HCT116 (cell line): Measurements from ENCODE around the gene FLNC. TPM values are rescaled to one million over a fixed set of nuclear protein-coding genes. Genes with fewer than 3 reads are reported as not detected.

Experiments used
- ATAC-seq: fragments of 200-7000 bp; cut with Tn5 transposase; 2 replicates; pipeline ENCODE4 v1.9.1; 2020; ENCODE audit warnings: mild to moderate bottlenecking, moderate library complexity
- BruUV-seq: library from RNA; stranded (reverse); fragments of 400-500 nt; replicated peaks from 2 replicates; lab custom pipeline; 2021; lab: Mats Ljungman, UMichigan
- CTCF ChIA-PET: fragments of 300-600 bp; sonication (Branson Sonifier 250); formaldehyde crosslinking; loops from one replicate; lab custom pipeline; 2021; ENCODE audit warnings: antibody characterized with exemption; lab: Charles Lee
- POLR2A ChIA-PET: fragments of 300-600, 350-600 bp; sonication (Branson Sonifier 250); formaldehyde crosslinking; loops from one replicate; lab custom pipeline; 2021; ENCODE audit warnings: antibody characterized with exemption; lab: Charles Lee
- RAD21 ChIA-PET, 2 experiments: fragments of 300-600 bp; sonication (Branson Sonifier 250); formaldehyde crosslinking; loops; one replicate each; lab custom pipeline; 2023; ENCODE audit warnings: low total read pairs in 2 of 2; ENCODE audit not compliant: uncharacterized antibody in 2 of 2, unreplicated experiment in 2 of 2, low non-redundant PET in 1 of 2; lab: Charles Lee
- DNase-seq: peaks from one replicate; pipeline ENCODE4 v3.0.0-alpha.2; 2010; ENCODE audit warnings: low read depth, low spot score
- H2AFZ ChIP-seq: fragments of 200-600 bp; shearing (Covaris generic), sonication (generic); 2 replicates; pipeline ENCODE4 v1.6.1; 2017; ENCODE audit warnings: low read depth, mixed run types, mixed read lengths, antibody characterized with exemption, low read length; ENCODE audit not compliant: poor library complexity, severe bottlenecking
- H3K27ac ChIP-seq: 2 replicates; pipeline ENCODE4 v1.5.1; 2012; ENCODE audit warnings: low read depth, low read length
- H3K27me3 ChIP-seq: fragments of 200-600 bp; sonication (generic); 2 replicates; pipeline ENCODE4 v1.6.1; 2016; ENCODE audit warnings: mixed run types, low read length, mixed read lengths; ENCODE audit not compliant: insufficient read depth
- H3K36me3 ChIP-seq, 2 experiments: fragments of 200-500 bp in 1 of 2; fragments of 200-600 bp in 1 of 2; sonication (Bioruptor generic) in 1 of 2; sonication (generic) in 1 of 2; 2 replicates each; pipeline versions ENCODE4 v1.5.1 to v1.6.1; 2014 to 2016; ENCODE audit warnings: low read length in 2 of 2, inconsistent platforms in 1 of 2, mixed read lengths in 1 of 2, mixed run types in 1 of 2; ENCODE audit not compliant: insufficient read depth in 2 of 2, control insufficient read depth in 1 of 2
- H3K4me1 ChIP-seq, 2 experiments: fragments of 200-600 bp in 1 of 2; sonication (generic) in 1 of 2; 2 replicates each; pipeline versions ENCODE4 v1.5.1 to v1.6.1; 2012 to 2017; ENCODE audit warnings: low read length in 2 of 2, inconsistent platforms in 1 of 2, mild to moderate bottlenecking in 1 of 2, mixed read lengths in 1 of 2, mixed run types in 1 of 2, moderate library complexity in 1 of 2; ENCODE audit not compliant: insufficient read depth in 2 of 2, control insufficient read depth in 1 of 2
- H3K4me2 ChIP-seq: fragments of 200-600 bp; sonication (generic); 2 replicates; pipeline ENCODE4 v1.6.1; 2017; ENCODE audit warnings: mixed run types, low read length, mixed read lengths
- H3K4me3 ChIP-seq, 2 experiments: fragments of 200-600 bp in 1 of 2; sonication (generic) in 1 of 2; replicated peaks in 1 of 2; 2 replicates each; pipeline ENCODE4 v1.5.1; 2011 to 2016; ENCODE audit warnings: low read length in 2 of 2, control low read depth in 1 of 2, low read depth in 1 of 2, mild to moderate bottlenecking in 1 of 2, mixed read lengths in 1 of 2, mixed run types in 1 of 2
- H3K79me2 ChIP-seq: fragments of 200-600 bp; sonication (generic); 2 replicates; pipeline ENCODE4 v1.6.1; 2017; ENCODE audit warnings: mild to moderate bottlenecking, mixed run types, low read length, moderate library complexity, mixed read lengths; ENCODE audit not compliant: insufficient read depth
- H3K9ac ChIP-seq: fragments of 200-600 bp; sonication (generic); 2 replicates; pipeline ENCODE4 v1.6.1; 2016; ENCODE audit warnings: low read length, mixed read lengths
- H3K9me2 ChIP-seq: fragments of 200-600 bp; sonication (generic), shearing (Covaris generic); 2 replicates; pipeline ENCODE4 v1.6.1; 2017; ENCODE audit warnings: mixed run types, mild to moderate bottlenecking, moderate library complexity; ENCODE audit not compliant: insufficient read depth
- H3K9me3 ChIP-seq, 2 experiments: fragments of 200-500 bp in 1 of 2; fragments of 200-600 bp in 1 of 2; sonication (Bioruptor generic) in 1 of 2; sonication (generic) in 1 of 2; 2 replicates each; pipeline ENCODE4 v1.6.1; 2014 to 2017; ENCODE audit warnings: low read length in 2 of 2, mixed read lengths in 2 of 2, inconsistent platforms in 1 of 2, low read depth in 1 of 2, mild to moderate bottlenecking in 1 of 2, mixed run types in 1 of 2, moderate library complexity in 1 of 2; ENCODE audit not compliant: control insufficient read depth in 1 of 2, insufficient read depth in 1 of 2
- H4K20me1 ChIP-seq: fragments of 200-600 bp; sonication (generic), shearing (Covaris generic); 2 replicates; pipeline ENCODE4 v1.6.1; 2017; ENCODE audit warnings: mixed run types, mild to moderate bottlenecking, moderate library complexity; ENCODE audit not compliant: insufficient read depth
- CEBPB ChIP-seq: IDR thresholded peaks from 2 replicates; pipeline ENCODE4 v1.6.1; 2012; ENCODE audit warnings: low read depth
- CTCF ChIP-seq, 3 experiments: fragments of 200-600 bp in 1 of 3; sonication (generic) in 1 of 3; IDR thresholded peaks in 2 of 3; conservative IDR thresholded peaks in 1 of 3; 2 replicates each; pipeline ENCODE4 v1.5.1; 2012 to 2017; ENCODE audit warnings: low read depth in 2 of 3, low read length in 2 of 3, antibody characterized with exemption in 1 of 3, borderline replicate concordance in 1 of 3, control low read depth in 1 of 3, mild to moderate bottlenecking in 1 of 3, mixed read lengths in 1 of 3, mixed run types in 1 of 3, moderate library complexity in 1 of 3; ENCODE audit not compliant: insufficient read depth in 1 of 3
- EGR1 ChIP-seq: IDR thresholded peaks from 2 replicates; pipeline ENCODE4 v1.6.1; 2012; ENCODE audit warnings: low read depth
- FOSL1 ChIP-seq: IDR thresholded peaks from 2 replicates; pipeline ENCODE4 v1.6.1; 2012; ENCODE audit warnings: low read depth
- JUND ChIP-seq: IDR thresholded peaks from 2 replicates; pipeline ENCODE4 v1.6.1; 2012
- POLR2A ChIP-seq: IDR thresholded peaks from 2 replicates; pipeline ENCODE4 v1.7.0; 2011; ENCODE audit warnings: borderline replicate concordance; ENCODE audit not compliant: insufficient read depth, insufficient read length; ENCODE audit errors: extremely low read depth
- RAD21 ChIP-seq: IDR thresholded peaks from 2 replicates; pipeline ENCODE4 v1.6.1; 2012; ENCODE audit warnings: low read depth, mild to moderate bottlenecking
- SP1 ChIP-seq: IDR thresholded peaks from 2 replicates; pipeline ENCODE4 v1.6.1; 2012; ENCODE audit warnings: low read depth
- YY1 ChIP-seq: IDR thresholded peaks from 2 replicates; pipeline ENCODE4 v1.6.1; 2011; ENCODE audit warnings: low read length, low read depth, moderate library complexity, mild to moderate bottlenecking; ENCODE audit not compliant: insufficient replicate concordance; ENCODE audit errors: extremely low read depth
- ZFX ChIP-seq: fragments of 450-650 bp; IDR thresholded peaks from 2 replicates; pipeline ENCODE4 v1.6.1; 2017
- ZNF274 ChIP-seq: fragments of 200-500 bp; sonication (Bioruptor generic); IDR thresholded peaks from 2 replicates; pipeline ENCODE4 v1.6.1; 2014; ENCODE audit warnings: mild to moderate bottlenecking, low read depth, low read length, inconsistent platforms
- intact Hi-C: fragments of 100-400 bp; cut with micrococcal nuclease; formaldehyde crosslinking; loops from 2 replicates; pipeline ENCODE4 v1.10.0; 2022
- total RNA-seq: library from RNA; stranded (reverse); gene quantifications from one replicate; pipeline ENCODE4 v1.2.1, GENCODE V29; 2021; ENCODE audit not compliant: unreplicated experiment
- TF ChIP-seq, protein P1 (sequence below): IDR thresholded peaks from 2 replicates; pipeline ENCODE4 v1.6.1; 2011; ENCODE audit warnings: mild to moderate bottlenecking, low read length, moderate library complexity; ENCODE audit not compliant: insufficient replicate concordance; ENCODE audit errors: extremely low read depth
- TF ChIP-seq, protein P2 (sequence below): IDR thresholded peaks from 2 replicates; pipeline ENCODE4 v1.6.1; 2012

The FLNC gene
- total RNA-seq, 1 experiment from 2014 or later, result 42.8 TPM

DNA sequence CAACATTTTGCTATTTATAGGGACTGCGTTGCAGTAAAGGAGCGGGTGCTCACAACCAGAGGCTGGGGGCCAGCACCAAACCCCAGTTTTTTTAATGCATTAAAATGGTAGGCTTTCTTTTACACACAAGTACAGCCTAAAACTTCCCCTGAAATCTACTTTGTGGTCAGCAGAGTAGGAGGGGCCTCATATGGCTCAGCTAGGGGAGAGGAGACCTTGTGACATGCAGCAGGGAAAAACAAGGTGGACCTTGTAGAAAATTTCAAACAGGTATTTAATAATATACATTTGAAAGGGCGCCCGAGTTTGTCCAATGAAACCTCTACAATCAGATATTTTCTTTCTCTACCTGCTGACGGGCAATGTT lies 37.0 kb upstream of the FLNC start:
- Histone ChIP-seq H3K27me3 (no peaks in the 10 kb centered on the region), H3K27ac (no peak overlapping the region), H3K4me1 (peaks cover 0 to 6% of the 10 kb centered on the region in 2 experiments; a peak in 1 of 4 replicates), H3K9me3 (no peaks in the 10 kb centered on the region), H3K9ac (no peak overlapping the region), H2AFZ (no peak overlapping the region), H3K4me3 (no peak overlapping the region), H3K79me2 (no peaks in the 10 kb centered on the region), H3K36me3 (no peaks in the 10 kb centered on the region), H3K9me2 (no peaks in the 10 kb centered on the region), H4K20me1 (no peaks in the 10 kb centered on the region), H3K4me2 (no peak overlapping the region)
- TF ChIP-seq, protein P1, sequence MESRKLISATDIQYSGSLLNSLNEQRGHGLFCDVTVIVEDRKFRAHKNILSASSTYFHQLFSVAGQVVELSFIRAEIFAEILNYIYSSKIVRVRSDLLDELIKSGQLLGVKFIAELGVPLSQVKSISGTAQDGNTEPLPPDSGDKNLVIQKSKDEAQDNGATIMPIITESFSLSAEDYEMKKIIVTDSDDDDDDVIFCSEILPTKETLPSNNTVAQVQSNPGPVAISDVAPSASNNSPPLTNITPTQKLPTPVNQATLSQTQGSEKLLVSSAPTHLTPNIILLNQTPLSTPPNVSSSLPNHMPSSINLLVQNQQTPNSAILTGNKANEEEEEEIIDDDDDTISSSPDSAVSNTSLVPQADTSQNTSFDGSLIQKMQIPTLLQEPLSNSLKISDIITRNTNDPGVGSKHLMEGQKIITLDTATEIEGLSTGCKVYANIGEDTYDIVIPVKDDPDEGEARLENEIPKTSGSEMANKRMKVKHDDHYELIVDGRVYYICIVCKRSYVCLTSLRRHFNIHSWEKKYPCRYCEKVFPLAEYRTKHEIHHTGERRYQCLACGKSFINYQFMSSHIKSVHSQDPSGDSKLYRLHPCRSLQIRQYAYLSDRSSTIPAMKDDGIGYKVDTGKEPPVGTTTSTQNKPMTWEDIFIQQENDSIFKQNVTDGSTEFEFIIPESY, result no peak
- TF ChIP-seq, protein P2, sequence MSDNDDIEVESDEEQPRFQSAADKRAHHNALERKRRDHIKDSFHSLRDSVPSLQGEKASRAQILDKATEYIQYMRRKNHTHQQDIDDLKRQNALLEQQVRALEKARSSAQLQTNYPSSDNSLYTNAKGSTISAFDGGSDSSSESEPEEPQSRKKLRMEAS, result no peak
- no peak for TF ChIP-seq ZNF274
- TF ChIP-seq CEBPB, result no peak
- no peak for TF ChIP-seq FOSL1
- no peak for TF ChIP-seq POLR2A
- TF ChIP-seq SP1, result no peak
- RAD21 ChIA-PET, result no interaction called here
- BruUV-seq, result no TSS peak
- CTCF ChIA-PET, result no interaction called here
- intact Hi-C loops, result no loop called here
- no peak for DNase-seq
- POLR2A ChIA-PET, result no interaction called here
- ATAC-seq, result no peak

DNA sequence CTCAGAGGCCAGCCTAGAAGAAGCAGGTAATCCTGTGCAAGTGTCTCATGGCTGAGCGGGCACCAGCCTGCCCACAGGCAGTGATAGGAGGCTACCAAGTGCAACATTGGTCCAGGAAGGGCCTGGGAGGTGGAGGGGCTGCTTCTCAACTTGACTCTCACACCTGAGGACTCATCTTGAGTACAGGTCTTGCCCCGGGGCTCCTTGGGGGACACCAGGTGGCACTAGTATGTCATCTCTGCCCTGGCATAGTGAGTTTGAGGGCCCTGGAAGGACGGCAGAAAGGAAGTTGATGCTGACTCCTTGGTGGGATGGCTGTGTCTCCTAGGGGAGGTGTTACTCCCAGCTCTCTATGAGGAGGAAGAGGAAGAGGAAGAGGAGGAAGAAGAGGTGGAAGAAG lies 36.2 kb upstream of the FLNC start:
- no peaks in the 10 kb centered on the region for H3K27me3 ChIP-seq
- ChIA-PET CTCF (no interaction called here), RAD21 (no interaction called here), POLR2A (no interaction called here)
- intact Hi-C loops, result loop anchor here (1.0 kb wide), 1 partner anchor 89 kb away; no protein-coding TSS in a partner anchor
- TF ChIP-seq ZNF274, result no peak
- TF ChIP-seq CTCF (IDR thresholded peaks at IDR 0.05 in 2 of 3, conservative IDR thresholded peaks at IDR 0.05 in 1 of 3; ENCODE audit: borderline replicate concordance in 1 of 3, insufficient read depth in 1 of 3, low read depth in 2 of 3, low read length in 2 of 3), result peak; percentile 29 to 82 (median 31)
- no peak for TF ChIP-seq ZFX
- no peak for TF ChIP-seq EGR1
- no peak for TF ChIP-seq JUND
- TF ChIP-seq RAD21, result peak; percentile 85
- no peak for TF ChIP-seq CEBPB
- TF ChIP-seq YY1, result no peak
- ATAC-seq (no peak), DNase-seq (no peak)
- H4K20me1 ChIP-seq, result no peaks in the 10 kb centered on the region
- H3K9me2 ChIP-seq, result no peaks in the 10 kb centered on the region
- no peak overlapping the region for H3K4me2 ChIP-seq
- H3K4me3 ChIP-seq, result no peak overlapping the region
- H3K9ac ChIP-seq, result no peak overlapping the region
- H3K4me1 ChIP-seq, result peaks cover 0 to 6% of the 10 kb centered on the region in 2 experiments; a peak in 1 of 4 replicates
- no peak overlapping the region for H2AFZ ChIP-seq
- BruUV-seq, result no TSS peak
- H3K9me3 ChIP-seq, result no peaks in the 10 kb centered on the region
- H3K27ac ChIP-seq, result no peak overlapping the region
- H3K79me2 ChIP-seq, result no peaks in the 10 kb centered on the region
- H3K36me3 ChIP-seq, result no peaks in the 10 kb centered on the region
